ENCODE data around the gene ARHGAP33.
A peak's percentile ranks its signal among the peaks of the same experiment; 100 is the strongest.

ARHGAP33 gene

GRCh38 chr19:35775298-35776101, at the start of gene ARHGAP33:
TSS of gene ARHGAP33 (plus strand) at chr19:35775564. CDS start at chr19:35775659, 95 bp downstream.
- DNase-seq: peak; percentile 100

GRCh38 chr19:35727053-35727955, 48.1 kb upstream of the ARHGAP33 start:
- no peak for DNase-seq

- DNase-seq: no peak
Measured at GRCh38 chr19:35727956-35728706, 47.2 kb upstream of the ARHGAP33 start.

GRCh38 chr19:35729021-35729420, 46.3 kb upstream of the ARHGAP33 start:
- DNase-seq: no peak

GRCh38 chr19:35729763-35730162, 45.6 kb upstream of the ARHGAP33 start:
- no peak for DNase-seq

DNA sequence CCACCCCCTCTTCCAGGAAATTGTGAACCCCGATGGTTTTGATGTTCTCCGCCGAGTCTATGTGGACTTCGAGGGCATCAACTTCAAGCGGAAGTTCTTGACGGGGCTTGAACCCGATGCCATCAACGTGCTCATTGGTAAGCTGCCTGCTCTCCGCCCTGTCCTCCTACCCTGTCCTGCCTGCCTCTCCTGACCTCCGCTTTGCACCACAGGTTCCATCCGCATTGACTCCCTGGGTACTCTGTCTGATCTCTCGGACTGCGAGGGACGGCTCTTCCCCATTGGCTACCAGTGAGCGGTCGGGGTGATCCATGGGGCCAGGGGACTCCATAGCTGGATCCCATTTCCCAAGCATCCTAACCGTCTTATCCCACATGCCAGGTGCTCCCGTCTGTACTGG, 45.0 kb upstream of the ARHGAP33 start:
- DNase-seq: no peak

DNA sequence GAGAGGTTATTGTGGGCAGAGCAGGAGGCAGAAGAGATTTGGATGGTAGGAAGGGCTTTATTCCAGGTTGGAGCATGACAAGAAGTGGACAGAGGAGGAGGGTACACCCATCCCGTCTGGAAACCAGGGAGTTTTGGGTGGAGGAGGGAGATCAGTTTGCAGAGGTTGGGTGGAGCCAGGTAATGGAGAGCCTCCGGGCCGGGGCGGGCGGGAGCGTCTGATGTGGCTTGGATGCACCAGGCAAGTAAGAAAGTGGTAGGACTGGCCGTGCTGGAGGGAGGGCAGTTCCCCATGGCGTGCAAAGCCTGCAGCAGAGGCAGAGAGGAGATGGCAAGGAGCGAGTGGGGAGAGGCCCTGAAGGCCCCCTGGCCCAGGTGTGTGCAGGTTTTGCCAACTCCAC, 44.0 kb upstream of the ARHGAP33 start:
- no peak for DNase-seq

DNA sequence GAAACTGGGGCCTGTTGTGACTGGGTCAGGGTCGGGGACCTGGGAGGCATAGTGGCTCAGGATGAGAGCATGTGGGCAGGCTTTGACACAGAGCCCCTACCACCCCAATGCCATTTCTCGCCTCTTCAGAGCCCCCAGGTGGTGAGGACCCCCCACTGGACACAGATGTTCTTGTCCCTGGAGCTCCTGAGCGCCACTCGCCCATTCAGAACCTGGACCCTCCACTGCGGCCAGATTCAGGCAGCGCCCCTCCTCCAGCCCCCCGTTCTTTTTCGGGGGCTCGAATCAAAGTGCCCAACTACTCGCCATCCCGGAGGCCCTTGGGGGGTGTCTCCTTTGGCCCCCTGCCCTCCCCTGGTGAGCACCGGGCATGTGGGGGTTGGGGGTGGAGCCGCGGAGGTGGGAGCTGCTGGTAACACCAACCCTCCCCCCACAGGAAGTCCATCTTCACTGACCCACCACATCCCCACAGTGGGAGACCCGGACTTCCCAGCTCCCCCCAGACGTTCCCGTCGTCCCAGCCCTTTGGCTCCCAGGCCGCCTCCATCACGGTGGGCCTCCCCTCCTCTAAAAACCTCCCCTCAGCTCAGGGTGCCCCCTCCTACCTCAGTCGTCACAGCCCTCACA, 43.5 kb upstream of the ARHGAP33 start:
- DNase-seq: no peak

DNA sequence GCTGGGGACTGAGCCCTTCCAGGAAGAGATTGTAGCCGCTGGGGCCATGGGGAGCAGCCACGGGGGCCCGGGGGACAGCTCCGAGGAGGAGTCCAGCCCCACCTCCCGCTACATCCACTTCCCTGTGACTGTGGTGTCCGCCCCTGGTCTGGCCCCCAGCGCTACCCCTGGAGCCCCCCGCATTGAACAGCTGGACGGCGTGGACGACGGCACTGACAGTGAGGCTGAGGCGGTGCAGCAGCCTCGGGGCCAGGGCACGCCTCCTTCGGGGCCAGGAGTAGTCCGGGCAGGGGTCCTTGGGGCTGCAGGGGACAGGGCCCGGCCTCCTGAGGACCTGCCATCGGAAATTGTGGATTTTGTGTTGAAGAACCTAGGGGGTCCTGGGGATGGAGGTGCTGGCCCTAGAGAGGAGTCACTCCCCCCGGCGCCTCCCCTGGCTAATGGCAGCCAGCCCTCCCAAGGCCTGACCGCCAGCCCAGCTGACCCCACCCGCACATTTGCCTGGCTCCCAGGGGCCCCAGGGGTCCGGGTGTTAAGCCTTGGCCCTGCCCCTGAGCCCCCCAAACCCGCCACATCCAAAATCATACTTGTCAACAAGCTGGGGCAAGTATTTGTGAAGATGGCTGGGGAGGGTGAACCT, 42.7 kb upstream of the ARHGAP33 start:
- DNase-seq: no peak

GRCh38 chr19:35733180-35734125, 41.9 kb upstream of the ARHGAP33 start:
- DNase-seq: no peak

GRCh38 chr19:35734273-35734672, 41.1 kb upstream of the ARHGAP33 start:
- no peak for DNase-seq

- no peak for DNase-seq
Measured at GRCh38 chr19:35734889-35735288, 40.5 kb upstream of the ARHGAP33 start.

DNA sequence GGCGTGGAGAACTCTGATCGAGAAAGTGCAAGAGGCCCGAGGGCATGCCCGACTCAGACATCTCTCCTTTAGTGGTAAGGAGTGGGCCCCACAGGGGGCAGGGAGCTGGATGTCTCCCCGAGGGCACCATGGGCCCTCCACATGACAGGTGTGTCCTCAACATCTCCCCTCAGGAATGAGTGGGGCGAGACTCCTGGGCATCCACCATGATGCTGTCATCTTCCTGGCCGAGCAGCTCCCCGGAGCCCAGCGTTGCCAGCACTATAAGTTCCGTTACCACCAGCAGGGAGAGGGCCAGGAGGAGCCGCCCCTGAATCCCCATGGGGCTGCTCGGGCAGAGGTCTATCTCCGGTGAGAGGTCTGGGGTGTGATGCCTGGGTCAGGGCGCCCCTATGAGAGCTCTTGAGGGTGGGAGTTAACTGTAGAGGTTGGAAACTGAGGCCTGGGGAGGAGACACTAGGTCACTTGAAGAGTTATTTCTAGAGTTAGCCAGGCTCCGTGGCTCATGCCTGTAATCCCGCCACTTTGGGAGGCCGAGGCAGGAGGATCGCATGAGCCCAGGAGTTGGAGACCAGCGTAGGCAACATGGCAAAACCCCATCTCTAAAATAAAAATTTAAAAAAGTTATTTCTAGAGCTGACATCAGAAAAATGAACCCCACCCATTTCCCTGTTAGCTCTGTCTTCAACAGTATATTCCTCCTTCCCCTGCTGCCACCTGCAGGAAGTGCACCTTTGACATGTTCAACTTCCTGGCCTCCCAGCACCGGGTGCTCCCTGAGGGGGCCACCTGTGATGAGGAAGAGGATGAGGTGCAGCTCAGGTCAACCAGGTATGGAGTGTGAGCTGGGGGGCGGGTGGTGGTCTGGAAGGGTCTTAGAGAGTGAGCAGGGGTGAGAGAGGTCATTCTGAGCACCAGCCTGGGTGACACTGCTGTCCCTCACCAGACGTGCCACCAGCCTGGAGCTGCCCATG, 38.2 kb upstream of the ARHGAP33 start:
- DNase-seq: no peak

GRCh38 chr19:35738021-35738886, 37.1 kb upstream of the ARHGAP33 start:
- no peak for DNase-seq

DNA sequence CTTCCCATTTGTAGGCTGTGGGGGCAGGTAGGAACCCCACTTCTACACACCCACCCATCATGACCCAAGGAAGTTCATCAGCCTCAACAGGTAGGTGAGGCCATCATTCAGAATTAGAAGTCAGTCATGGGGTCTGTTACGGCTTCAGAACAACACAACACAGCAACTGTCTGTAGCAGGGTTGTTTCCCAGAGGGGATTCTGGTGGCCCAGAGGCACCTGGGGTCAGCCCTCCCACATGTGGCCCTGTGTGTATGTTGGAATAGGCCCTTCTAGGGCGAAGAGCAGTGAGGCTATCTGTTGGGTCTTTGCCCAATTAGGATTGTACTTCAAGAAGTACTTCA, 36.5 kb upstream of the ARHGAP33 start:
- no peak for DNase-seq

DNA sequence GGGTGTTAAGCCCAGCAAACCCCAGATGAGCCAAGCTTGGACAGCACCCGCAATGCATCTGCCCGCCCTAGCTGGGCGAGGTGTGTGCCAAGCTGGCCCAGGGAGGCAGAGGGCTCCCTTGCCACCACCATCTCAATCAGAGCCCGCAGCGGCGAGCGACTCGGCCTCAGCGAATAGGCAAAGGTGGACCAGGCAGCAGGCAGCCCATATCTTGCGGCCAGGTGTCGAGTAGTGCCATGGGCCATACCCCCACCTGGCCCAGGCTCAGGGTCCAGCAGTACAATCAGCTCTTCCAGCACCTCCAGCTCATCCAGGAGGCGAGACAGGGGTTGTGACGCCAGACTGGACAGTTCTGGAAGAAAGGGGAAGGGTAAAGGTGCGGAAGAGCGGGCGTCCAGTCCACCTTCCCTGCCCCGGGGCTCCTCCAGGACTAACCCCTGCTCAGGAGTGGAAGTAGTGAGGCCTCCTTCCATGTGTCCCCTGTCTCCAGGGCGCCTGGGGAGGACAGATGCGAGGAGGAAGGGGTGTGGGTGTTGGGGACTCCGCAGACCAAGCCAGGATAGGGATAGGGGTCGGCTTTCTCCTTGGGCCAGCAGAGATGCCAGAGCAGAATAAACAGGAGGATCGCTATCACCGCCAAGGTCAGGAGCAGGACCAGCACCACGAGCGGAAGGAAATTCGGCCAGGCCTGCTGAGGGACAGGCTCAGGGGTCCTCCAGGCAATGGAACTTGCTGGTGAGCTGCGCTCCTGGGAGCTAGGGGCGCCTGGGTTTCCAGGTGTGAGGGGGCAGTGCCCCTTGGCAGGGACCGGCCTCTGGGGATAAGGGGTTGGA, 35.9 kb upstream of the ARHGAP33 start:
- DNase-seq: no peak

DNA sequence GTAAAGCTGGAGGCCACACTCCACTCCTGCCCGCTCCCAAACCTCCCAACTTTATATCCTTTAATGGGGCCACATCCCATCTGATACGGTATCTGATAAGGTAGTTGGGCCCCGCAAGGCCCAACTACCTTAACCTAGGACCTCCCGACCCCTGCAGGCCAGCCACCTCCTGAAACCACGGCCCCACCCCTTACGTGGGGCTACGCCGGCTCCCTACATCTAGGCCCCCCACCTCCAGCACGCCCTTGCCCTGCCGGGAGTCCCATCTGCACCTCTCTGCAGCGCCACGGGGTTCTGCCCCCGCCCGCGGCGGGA, 35.3 kb upstream of the ARHGAP33 start:
- DNase-seq: no peak
